Measurements from ENCODE around the gene EVI2B.

EVI2B gene

DNA sequence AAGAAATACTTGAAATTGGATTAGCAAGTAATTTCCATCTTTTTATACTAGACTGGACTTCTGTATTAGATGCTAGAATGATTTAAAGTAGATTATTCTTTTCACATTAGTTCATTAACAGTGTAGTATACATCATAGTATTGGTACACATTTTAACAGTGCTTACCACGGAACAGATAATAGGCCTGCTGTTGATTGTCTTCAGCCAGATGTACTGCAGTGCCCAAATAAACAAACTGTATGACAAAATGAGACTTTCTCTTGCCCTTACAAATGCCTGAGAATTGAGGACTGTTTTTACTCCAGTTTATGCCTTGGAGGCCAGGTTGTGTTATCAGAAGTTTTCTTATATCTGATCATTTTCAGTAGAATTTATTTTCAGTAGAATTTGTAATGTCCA is 6.9 kb upstream of the EVI2B start:
- H3K79me2 ChIP-seq (ENCODE audit: low read length), result peaks cover 69% of the 10 kb centered on the region
- H3K9me2 ChIP-seq (replicated peaks; ENCODE audit: insufficient read depth, low read length), result no peaks in the 10 kb centered on the region
- H3K27ac ChIP-seq (ENCODE audit: low read length), result peak overlapping the region; percentile 90
- DNase-seq, result peak; percentile 53
- H4K20me1 ChIP-seq (ENCODE audit: insufficient read depth, low read length), result no peaks in the 10 kb centered on the region
- peak overlapping the region; percentile 82 for H3K4me3 ChIP-seq (ENCODE audit: low read length)
- no peaks in the 10 kb centered on the region for H3K27me3 ChIP-seq (replicated peaks; ENCODE audit: insufficient read depth, low read length)
- peak overlapping the region; percentile 80 for H3K4me2 ChIP-seq (ENCODE audit: low read depth, low read length)
- no peak overlapping the region for H2AFZ ChIP-seq (ENCODE audit: low read length)
- H3K9me3 ChIP-seq (replicated peaks; ENCODE audit: insufficient read depth, low read length), result no peaks in the 10 kb centered on the region
- H3K9ac ChIP-seq (ENCODE audit: low read length), result peak overlapping the region; percentile 93
- TF ChIP-seq EZH2phosphoT487 (IDR thresholded peaks at IDR 0.05; ENCODE audit: low read length) (no peak), EZH2 (optimal IDR thresholded peaks at IDR 0.05; ENCODE audit: low read depth, low read length) (no peak)
- TF ChIP-seq, protein P1, sequence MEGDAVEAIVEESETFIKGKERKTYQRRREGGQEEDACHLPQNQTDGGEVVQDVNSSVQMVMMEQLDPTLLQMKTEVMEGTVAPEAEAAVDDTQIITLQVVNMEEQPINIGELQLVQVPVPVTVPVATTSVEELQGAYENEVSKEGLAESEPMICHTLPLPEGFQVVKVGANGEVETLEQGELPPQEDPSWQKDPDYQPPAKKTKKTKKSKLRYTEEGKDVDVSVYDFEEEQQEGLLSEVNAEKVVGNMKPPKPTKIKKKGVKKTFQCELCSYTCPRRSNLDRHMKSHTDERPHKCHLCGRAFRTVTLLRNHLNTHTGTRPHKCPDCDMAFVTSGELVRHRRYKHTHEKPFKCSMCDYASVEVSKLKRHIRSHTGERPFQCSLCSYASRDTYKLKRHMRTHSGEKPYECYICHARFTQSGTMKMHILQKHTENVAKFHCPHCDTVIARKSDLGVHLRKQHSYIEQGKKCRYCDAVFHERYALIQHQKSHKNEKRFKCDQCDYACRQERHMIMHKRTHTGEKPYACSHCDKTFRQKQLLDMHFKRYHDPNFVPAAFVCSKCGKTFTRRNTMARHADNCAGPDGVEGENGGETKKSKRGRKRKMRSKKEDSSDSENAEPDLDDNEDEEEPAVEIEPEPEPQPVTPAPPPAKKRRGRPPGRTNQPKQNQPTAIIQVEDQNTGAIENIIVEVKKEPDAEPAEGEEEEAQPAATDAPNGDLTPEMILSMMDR (IDR thresholded peaks at IDR 0.05; ENCODE audit: low read length), result no peak
- no peaks in the 10 kb centered on the region for H3K36me3 ChIP-seq (replicated peaks; ENCODE audit: insufficient read depth, low read length)
- peaks cover 59% of the 10 kb centered on the region for H3F3A ChIP-seq (ENCODE audit: insufficient read depth, low read length)
- peaks cover 25% of the 10 kb centered on the region for H3K4me1 ChIP-seq (ENCODE audit: low read length)

DNA sequence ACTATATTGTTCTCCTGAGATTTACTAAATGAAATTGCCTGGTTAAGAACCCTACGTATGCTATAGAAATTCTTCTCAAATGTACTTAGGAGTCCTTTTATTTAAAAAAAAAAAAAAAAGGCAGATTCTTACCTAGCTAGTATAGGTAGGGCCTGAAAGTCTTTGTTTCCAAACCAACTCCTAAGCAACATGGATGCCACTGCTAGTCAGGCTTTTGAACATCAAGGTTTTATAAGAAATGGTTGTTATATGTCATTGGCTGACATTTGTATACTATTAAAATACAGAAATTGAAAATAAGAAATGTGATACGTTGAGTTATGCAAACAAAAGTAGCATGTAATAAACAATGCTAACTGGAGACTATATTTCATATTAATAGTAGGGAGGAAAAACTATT is 6.4 kb upstream of the EVI2B start:
- Histone ChIP-seq H3K27me3 (replicated peaks; ENCODE audit: insufficient read depth, low read length) (no peaks in the 10 kb centered on the region), H3K9me3 (replicated peaks; ENCODE audit: insufficient read depth, low read length) (no peaks in the 10 kb centered on the region), H3K4me1 (ENCODE audit: low read length) (peaks cover 30% of the 10 kb centered on the region), H3K9ac (ENCODE audit: low read length) (peak overlapping the region; percentile 93), H4K20me1 (ENCODE audit: insufficient read depth, low read length) (no peaks in the 10 kb centered on the region), H2AFZ (ENCODE audit: low read length) (no peak overlapping the region), H3K4me3 (ENCODE audit: low read length) (peak overlapping the region; percentile 82), H3K27ac (ENCODE audit: low read length) (peak overlapping the region; percentile 90), H3K4me2 (ENCODE audit: low read depth, low read length) (peak overlapping the region; percentile 80), H3K36me3 (replicated peaks; ENCODE audit: insufficient read depth, low read length) (no peaks in the 10 kb centered on the region), H3F3A (ENCODE audit: insufficient read depth, low read length) (peaks cover 64% of the 10 kb centered on the region), H3K9me2 (replicated peaks; ENCODE audit: insufficient read depth, low read length) (no peaks in the 10 kb centered on the region), H3K79me2 (ENCODE audit: low read length) (peaks cover 74% of the 10 kb centered on the region)
- TF ChIP-seq EZH2 (optimal IDR thresholded peaks at IDR 0.05; ENCODE audit: low read depth, low read length), result no peak
- no peak for TF ChIP-seq EZH2phosphoT487 (IDR thresholded peaks at IDR 0.05; ENCODE audit: low read length)
- TF ChIP-seq, protein P1 (IDR thresholded peaks at IDR 0.05; ENCODE audit: low read length), result no peak
- peak; percentile 43 for DNase-seq

DNA sequence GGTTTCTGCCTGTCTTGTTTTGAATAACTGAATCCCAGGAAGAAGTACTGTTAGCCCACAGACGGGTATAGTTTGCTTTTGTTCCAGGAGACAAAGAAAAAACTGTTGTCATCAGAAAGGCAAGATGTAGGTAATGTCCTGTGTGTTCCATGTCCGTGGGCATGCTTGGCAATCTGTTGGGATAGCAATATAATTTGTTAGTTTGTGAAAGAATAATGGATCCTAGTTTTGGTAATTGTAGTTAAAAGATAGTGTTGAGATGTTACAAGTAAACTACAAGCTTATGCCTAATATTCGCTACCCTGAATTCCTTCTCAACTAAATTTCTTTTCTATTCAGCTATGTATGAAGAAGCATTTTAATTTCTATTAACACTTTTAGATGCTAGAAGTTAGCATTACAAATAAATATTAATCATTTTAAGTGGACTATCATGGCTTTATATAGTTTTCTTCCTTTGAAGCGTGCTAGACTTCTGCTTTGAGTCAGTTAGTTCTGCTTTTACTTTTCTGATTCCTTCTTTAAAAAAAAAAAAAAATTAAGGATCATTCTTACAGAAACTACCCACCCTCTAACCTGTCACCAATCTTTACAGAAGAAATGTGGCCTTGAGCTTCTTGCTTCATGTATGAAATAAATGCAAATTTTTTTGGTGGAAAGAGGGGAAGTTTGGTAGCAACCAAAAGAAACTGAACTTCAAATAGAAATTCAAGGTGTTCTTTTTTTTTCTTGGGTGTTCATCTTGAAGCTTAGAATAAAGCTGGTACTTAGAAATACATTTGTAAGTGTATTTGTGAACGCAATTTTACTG is 5.2 kb upstream of the EVI2B start:
- Histone ChIP-seq H3K27ac (ENCODE audit: low read length) (peak overlapping the region; percentile 90), H3K4me1 (ENCODE audit: low read length) (peaks cover 33% of the 10 kb centered on the region), H3K4me2 (ENCODE audit: low read depth, low read length) (peak overlapping the region; percentile 80), H3K27me3 (replicated peaks; ENCODE audit: insufficient read depth, low read length) (no peaks in the 10 kb centered on the region), H3K9ac (ENCODE audit: low read length) (peak overlapping the region; percentile 93), H2AFZ (ENCODE audit: low read length) (no peak overlapping the region), H3K79me2 (ENCODE audit: low read length) (peaks cover 82% of the 10 kb centered on the region), H3K36me3 (replicated peaks; ENCODE audit: insufficient read depth, low read length) (no peaks in the 10 kb centered on the region), H4K20me1 (ENCODE audit: insufficient read depth, low read length) (no peaks in the 10 kb centered on the region), H3F3A (ENCODE audit: insufficient read depth, low read length) (peaks cover 75% of the 10 kb centered on the region), H3K4me3 (ENCODE audit: low read length) (peak overlapping the region; percentile 82), H3K9me3 (replicated peaks; ENCODE audit: insufficient read depth, low read length) (no peaks in the 10 kb centered on the region), H3K9me2 (replicated peaks; ENCODE audit: insufficient read depth, low read length) (no peaks in the 10 kb centered on the region)
- peak; percentile 44 for DNase-seq
- TF ChIP-seq EZH2 (optimal IDR thresholded peaks at IDR 0.05; ENCODE audit: low read depth, low read length), result no peak
- no peak for TF ChIP-seq EZH2phosphoT487 (IDR thresholded peaks at IDR 0.05; ENCODE audit: low read length)
- TF ChIP-seq, protein P1 (IDR thresholded peaks at IDR 0.05; ENCODE audit: low read length), result no peak

All from MM.1S (cell line).